IPS DF 4.7 (cell line): ENCODE results near the gene CLEC16A.

Experiments
- DNase-seq: peaks from one replicate; pipeline ENCODE4 v3.0.0-alpha.2; 2013; ENCODE audit warnings: low spot score; ENCODE audit errors: extremely low read depth

Gene CLEC16A

GRCh38 chr16:11196286-11196828 lies 252.0 kb downstream of the CLEC16A start:
- no peak for DNase-seq

DNA sequence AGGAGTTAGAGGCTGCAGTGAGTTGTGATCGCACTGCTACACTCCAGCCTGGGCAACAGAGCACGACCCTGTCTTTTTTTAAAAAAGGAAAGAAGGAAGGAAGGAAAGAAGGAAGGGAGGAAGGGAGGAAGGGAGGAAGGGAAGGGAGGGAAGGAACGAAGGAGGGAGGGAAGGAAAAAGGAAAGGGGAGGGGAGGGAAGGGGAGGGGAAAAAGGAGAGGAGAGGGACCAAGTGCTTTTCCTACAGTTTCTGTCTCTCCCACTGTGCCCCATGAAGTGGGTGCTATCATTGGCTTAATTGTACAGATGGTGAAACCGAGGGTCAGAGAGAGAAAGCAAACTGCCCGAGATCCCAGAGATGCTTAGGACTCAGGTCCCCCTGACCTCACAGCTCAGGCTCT lies 254.0 kb downstream of the CLEC16A start:
- DNase-seq: no peak

GRCh38 chr16:11198828-11199227 lies 254.5 kb downstream of the CLEC16A start:
- DNase-seq: no peak

DNA sequence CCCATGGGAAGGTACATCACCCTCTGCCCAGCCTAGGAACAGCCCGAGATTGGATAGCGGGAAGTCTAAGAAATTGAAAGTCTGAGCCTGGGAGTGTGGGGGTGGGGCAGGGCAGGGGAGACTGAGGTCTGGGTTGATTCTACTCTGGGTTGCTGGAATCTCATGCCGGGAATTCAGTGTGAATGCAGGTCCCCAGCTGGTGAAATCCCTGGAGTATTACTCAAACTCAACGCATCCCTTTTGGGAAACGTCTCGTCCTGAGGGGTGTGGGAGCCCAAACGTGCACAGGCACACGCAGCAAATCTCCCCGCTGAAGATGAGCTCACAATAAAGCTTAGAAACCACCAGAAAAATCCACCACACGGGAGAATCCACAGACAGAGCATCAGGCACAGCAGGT lies 256.2 kb downstream of the CLEC16A start:
- no peak for DNase-seq

DNA sequence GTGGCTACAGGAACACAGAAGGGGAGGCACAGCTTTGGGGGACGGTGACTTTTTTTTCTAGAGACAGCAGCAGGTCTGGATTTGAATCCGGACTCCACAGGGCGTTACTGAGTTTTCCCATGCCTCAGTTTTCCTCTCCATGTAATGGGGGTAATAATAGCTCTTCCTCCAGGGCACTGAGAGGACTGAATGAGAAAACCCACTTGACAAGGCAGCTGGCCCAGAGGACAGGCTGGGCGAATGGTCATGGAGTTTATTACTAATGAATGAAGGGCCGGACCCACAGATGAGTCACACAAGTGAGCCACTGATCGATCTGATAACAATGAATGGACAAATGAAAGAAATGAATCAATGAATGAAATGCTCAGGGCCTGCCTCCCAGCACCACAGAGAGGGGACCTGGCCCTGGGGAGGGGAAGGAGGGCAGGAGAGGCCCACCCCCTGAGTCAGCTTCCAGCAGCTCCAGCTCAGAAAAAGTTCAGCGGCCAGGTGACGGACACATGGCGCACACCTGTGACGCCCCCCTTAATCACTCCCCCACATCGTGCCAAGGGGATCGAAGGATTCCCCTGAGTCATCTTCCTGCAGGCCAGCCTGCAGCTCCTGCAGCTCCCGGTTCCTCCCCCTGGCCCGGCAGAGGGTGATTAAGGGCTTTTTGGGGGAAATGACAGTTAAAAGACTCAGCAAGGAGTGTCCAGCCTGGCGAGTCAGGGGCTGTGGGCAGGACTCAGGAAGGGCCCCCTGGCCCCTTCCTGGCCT lies 257.3 kb downstream of the CLEC16A start:
- DNase-seq: no peak

GRCh38 chr16:11202260-11203091 lies 258.1 kb downstream of the CLEC16A start:
- DNase-seq: no peak

GRCh38 chr16:11203111-11203623 lies 258.8 kb downstream of the CLEC16A start:
- DNase-seq: no peak

GRCh38 chr16:11204513-11205047 lies 260.2 kb downstream of the CLEC16A start:
- no peak for DNase-seq

DNA sequence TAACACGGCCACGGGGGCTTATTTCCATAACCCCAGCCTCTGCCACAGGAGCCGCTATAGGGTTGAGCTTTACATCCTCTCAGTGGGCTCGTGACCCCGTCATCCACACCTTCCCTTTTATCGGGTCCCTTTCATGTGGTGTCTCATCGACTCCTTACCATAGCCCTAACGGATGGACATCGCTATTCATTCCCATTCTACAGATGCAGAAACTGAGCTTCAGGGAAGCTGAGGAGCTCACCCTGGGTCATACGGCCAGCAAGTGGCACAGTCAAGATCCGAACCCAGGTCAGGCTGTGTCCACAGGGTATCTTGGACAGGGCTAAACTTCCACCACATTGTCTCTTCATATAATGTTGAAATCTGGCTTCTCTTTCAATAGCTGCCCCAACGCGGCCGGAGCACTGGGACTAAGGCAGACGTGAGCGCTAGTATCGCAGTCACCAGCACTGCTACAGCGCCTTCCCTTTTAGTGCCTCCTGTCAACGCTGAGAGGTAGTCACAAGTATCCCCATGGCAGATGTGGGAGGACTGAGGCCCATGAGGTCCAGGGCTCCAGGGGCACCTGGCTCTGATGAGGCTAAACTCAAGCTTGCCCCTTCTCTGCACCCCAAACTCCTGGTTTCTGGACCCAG lies 260.8 kb downstream of the CLEC16A start:
- no peak for DNase-seq

DNA sequence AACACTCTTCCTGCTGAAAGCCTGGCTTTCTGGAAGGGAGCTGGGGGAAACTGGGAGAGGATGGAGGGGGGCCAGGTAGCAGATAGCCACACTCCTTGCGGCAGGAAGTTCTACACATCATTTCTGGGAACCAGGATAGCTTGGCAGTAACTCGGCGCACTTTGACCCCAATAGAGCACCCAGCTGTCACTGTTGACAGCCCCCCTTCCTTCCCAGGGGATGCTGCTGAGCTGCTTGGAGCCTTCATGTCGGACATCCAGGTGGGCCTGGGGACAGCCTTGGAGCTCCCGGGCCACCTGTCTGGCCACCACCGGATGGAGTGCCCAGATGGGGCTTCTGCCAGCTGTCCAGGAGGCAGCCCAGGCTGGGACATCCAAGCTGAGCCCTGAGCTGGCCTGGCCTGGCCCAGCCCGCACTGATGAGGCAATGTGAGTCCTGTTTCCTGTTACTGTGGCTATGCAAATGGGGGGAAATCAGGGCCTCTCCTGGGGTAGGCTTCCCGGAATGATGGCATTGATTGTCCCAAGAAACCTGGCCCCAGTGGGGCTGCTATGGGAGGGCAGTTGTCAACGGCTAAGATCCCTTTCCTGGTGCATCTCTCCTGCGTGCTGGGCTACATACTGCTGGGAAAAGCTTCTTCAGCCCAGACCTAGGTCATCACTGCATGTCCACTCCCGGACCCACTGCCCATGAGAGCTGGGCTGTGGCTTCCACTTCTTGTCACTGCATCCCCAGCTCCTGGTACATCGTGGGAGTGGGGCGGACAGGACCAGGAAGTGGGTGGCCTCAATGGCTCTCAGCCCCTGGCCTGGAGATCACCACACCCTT lies 261.6 kb downstream of the CLEC16A start:
- no peak for DNase-seq

- DNase-seq: no peak
These were observed 263.3 kb downstream of the CLEC16A start for GRCh38 chr16:11207646-11208045.

- no peak for DNase-seq
These were observed 264.7 kb downstream of the CLEC16A start for GRCh38 chr16:11208916-11209665.

DNA sequence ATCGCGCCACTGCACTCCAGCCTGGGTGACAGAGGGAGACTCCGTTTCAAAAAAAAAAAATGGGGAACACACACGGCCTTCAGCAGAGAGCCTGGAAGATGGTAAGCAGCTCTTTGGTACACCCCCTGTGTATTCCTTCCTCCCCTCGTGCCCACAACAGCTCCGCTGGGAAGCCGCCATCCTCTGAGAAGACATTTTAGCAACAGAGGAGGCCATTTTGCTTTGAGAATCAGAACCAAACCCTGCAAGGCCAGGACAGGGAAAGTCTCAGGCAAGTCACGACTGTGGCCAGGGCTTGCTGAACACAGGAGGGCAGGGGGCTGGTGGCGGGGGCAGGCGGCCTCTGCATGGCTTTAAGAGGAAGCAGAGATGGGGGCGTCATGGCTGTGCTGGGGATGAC lies 265.9 kb downstream of the CLEC16A start:
- no peak for DNase-seq

- no peak for DNase-seq
These were observed 267.0 kb downstream of the CLEC16A start for GRCh38 chr16:11211061-11211976.

DNA sequence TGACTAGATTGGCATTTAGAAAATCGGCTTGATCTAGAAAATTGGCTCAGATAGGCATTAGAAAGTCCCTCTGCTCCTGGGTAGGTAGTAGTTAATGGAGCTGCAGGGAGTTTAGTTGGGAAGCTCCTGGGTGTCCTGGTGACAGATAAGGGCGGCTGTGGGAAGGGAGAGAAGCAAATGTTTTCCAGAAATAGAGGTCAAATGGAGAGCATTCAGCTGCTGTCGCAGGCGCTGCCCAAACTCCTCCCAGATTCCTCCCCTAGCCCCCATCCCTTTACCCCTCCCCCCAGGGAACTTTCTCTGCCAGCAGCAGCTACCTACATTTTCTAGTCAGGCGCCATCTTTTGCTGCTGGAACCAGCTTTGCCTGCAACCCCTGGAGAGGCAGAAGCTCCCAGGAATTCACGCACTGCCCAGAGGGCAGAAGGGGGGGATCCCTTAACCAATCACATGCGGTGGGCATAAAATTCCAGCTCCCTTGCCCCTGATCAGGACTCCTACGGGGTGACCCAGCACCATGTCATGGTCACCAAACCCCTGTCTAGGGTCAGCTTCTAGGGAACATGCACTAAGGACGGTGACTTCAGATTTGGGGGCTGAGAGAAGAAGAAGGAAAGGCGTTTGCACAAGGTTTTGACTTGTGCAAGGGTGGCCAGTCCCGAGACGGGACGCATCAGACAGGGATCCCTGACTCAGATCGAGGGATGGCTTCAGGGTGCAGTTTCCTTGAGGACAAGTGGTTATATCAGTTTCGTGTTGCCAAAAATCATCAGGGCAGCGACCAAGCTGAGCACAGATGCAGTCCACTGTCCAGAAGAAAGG lies 267.8 kb downstream of the CLEC16A start:
- no peak for DNase-seq

DNA sequence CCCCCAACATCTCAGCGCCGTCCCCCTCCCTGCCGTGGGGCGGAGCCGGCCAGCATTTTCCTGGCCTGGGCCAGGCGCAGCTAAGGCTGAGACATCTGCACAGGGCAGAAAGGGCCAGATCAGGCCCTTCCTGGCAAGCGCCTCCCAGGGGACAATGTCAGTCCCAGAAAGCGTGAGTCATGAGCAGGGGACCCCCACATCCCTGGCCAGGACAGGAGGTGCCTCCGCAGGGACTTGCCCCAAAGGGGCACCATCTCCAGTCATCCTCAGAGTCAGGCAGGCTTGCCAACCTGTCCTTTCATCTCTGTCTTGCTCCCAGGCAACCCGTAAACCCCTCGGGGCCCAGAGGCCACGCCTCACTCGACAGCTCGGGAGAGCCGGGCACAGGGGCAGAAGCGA lies 268.4 kb downstream of the CLEC16A start:
- DNase-seq: no peak

GRCh38 chr16:11213373-11213772 lies 269.0 kb downstream of the CLEC16A start:
- DNase-seq: no peak

DNA sequence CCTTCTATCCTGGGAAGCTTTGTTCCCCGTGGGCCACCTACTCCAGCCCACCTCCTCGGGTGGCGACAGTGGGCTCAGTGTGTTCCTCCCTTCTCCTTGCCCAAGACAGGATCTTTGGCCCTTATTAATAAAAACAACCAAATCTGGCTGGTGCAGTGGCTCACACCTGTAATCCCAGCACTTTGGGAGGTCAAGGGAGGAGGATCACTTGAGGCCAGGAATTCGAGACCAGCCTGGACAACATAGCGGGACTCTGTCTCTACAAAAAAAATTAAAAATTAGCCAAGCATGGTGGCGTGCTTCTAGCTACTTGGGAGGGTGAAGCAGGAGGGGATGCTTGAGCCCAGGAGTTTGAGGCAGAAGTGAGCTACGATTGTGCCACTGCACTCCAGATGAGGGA lies 269.4 kb downstream of the CLEC16A start:
- no peak for DNase-seq
